Sciatic nerve (tissue), 2 donors: Measurements from ENCODE around the gene GALNS. TPM values are rescaled to one million over a fixed set of nuclear protein-coding genes. Genes with fewer than 3 reads are reported as not detected.

Source experiments
- ATAC-seq: fragments of 200-7000 bp; cut with Tn5 transposase; one replicate; pipeline ENCODE4 v1.9.1; 2020; ENCODE audit warnings: mild to moderate bottlenecking, moderate library complexity
- DNase-seq: peaks from one replicate; pipeline ENCODE4 v3.0.0-alpha.2; 2020; ENCODE audit warnings: low spot score
- intact Hi-C: fragments of 100-400 bp; cut with DNase I; formaldehyde crosslinking; loops from one replicate; pipeline ENCODE4 v1.14.2; 2022
- total RNA-seq: library from RNA; stranded (reverse); fragmentation: NEBNext Ultra II Directional; extraction: Animal tissue kit (Norgen Biotek cat#: 25700); gene quantifications from one replicate; pipeline ENCODE4 v1.2.1, GENCODE V29; 2021
- donor health status: DM: no; HTN: no; CAD: no.
- donor health status: DM: no; HTN: no; CAD: no.

GALNS gene
- total RNA-seq, 1 donor from 2014 or later = 41.1 TPM

DNA sequence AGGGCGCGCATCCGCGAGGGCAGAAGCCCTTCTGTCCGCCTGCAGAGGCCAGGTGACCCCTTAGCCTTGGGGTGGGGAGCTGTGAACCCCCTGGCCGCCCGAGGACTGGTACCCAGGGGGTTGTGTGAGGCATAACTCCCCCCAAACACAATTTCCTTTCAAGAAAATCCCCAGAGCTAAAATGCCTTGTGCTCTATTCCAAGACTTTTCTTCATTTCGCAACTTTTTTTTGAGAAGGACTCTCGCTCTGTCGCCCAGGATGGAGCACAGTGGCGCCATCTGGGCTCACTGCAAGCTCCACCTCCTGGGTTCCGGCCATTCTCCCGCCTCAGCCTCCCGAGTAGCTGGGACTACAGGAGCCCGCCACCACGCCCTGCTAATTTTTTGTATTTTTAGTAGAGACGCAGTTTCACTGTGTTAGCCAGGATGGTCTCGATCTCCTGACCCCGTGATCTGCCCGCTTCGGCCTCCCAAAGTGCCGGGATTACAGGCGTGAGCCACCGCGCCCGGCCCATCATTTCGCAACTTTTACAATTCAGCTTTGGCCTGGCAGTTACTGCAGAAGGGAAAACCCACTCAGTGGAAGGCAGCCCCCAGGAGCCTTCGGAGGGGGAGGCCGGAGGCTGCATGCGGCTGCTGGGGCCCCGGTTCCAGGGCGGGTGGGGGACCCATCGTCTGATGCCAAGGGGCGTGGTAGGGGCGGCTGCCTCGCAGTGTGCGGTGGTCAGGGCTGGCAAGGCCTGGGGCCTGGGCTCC is 44.1 kb downstream of the GALNS start:
- intact Hi-C loops = no loop called here
- peak; percentile 3 for ATAC-seq
- no peak for DNase-seq

DNA sequence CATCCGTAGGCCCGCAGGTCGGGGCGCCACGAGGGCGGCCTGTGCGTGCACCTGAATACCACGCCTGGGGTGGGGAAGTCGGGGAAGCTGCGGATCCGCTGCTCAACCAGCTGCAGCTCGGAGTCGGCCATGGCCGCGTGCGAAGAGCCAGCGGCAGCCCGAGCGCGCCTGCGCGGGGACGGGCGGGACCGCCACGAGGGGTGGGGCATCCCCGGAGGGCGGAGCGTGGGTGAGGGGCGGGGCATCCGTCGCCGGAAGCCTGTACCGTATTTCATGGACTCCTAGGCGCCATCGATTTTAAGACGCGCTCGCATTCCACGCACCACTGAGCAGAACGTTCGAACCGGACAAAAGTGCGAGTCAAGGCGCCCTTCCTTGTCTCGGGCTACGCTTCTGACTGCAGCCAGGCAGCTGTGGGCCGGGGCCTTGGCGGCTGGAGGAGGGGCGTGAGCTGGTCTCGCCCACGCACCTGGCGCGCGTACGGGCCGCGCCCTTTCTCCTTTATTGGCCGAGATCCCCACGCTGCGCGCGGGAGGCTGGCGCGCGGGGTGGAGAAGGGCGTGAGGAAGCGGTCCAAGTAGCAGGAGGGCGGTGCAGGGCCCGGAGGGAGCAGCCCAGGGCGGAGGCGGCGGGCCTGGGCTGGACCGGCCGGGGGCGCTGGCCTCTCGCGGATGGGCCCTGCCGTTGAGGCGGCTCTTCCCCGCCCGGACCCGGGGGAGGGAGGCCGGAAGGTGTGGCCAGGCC is 44.8 kb downstream of the GALNS start, which contains the start of gene APRT:
Gene APRT (minus strand): TSS at position 160 of the 744 bp plus-strand sequence. CDS start 29 bp downstream, at position 131.
- intact Hi-C loops = no loop called here
- ATAC-seq = peak; percentile 92
- DNase-seq = peak; percentile 99

- intact Hi-C loops = no loop called here
- ATAC-seq (peak; percentile 83), DNase-seq (peak; percentile 89)
These were observed 45.6 kb downstream of the GALNS start for GRCh38 chr16:88810912-88811768.

- DNase-seq (no peak), ATAC-seq (no peak)
- intact Hi-C loops = no loop called here
These were observed 46.4 kb downstream of the GALNS start for GRCh38 chr16:88810166-88810911.

GRCh38 chr16:88809676-88810165 is 47.0 kb downstream of the GALNS start:
- ATAC-seq = no peak
- intact Hi-C loops = no loop called here
- no peak for DNase-seq

- intact Hi-C loops = no loop called here
- ATAC-seq (no peak), DNase-seq (no peak)
These were observed 47.6 kb downstream of the GALNS start for GRCh38 chr16:88809068-88809675.

- ATAC-seq (no peak), DNase-seq (no peak)
- intact Hi-C loops = no loop called here
These were observed 48.9 kb downstream of the GALNS start for GRCh38 chr16:88807626-88808453.

GRCh38 chr16:88807142-88807625 is 49.6 kb downstream of the GALNS start:
- DNase-seq (no peak), ATAC-seq (no peak)
- intact Hi-C loops = no loop called here

DNA sequence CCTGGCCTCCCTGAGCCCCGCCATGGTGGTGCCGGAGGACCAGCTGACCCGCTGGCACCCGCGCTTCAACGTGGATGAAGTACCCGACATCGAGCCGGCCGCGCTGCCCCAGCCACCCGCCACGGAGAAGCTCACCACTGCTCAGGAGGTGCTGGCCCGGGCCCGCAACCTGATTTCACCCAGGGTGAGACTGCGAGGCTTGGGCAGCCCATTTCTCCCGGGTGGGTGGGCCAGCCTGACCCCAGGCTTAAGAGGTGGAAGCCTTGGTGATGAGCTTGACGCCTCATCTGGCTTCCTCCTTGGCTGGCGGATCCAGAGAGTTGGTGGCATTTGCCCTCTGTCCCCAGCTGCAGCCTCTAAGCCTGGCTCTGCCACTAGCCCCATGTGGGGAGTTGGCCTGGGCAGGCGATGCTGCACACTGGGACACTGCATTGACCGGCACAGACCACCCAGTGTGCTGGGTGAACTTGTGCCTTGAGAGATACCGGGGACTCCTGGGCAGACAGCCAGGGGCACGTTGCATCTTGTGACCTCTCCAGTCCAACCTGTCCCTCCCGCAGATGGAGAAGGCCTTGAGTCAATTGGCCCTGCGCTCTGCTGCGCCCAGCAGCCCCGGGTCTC is 50.1 kb downstream of the GALNS start:
- DNase-seq (no peak), ATAC-seq (no peak)
- intact Hi-C loops = no loop called here

GRCh38 chr16:88805887-88806393 is 50.8 kb downstream of the GALNS start:
- intact Hi-C loops = no loop called here
- ATAC-seq (no peak), DNase-seq (no peak)

GRCh38 chr16:88805340-88805715 is 51.4 kb downstream of the GALNS start:
- ATAC-seq (no peak), DNase-seq (no peak)
- intact Hi-C loops = no loop called here

GRCh38 chr16:88804552-88805339 is 52.0 kb downstream of the GALNS start:
- peak; percentile 2 for ATAC-seq
- no peak for DNase-seq

DNA sequence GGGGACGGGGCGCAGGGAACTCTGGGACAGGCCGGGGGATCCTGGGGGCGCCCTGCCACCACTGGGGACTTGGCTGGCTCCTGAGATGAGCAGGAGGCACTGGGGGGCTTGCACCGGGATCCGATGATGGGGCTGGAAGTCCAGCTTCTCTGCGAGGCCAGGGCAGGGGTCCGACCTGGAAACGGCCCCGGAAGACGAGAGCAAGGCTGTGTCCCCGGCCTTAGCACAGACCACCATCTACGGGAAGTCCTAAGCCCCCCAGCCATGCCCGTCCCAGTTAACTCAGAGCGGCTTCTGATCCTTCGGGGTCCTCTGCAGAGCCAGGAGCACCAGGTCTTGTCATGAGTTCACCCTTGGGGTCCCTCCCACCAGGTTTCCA is 52.6 kb downstream of the GALNS start:
- ATAC-seq = no peak
- intact Hi-C loops = no loop called here
- DNase-seq = no peak

More at GRCh38 chr16:88804552-88805339, 52.0 kb downstream of the GALNS start:
- intact Hi-C loops = no loop called here

GRCh38 chr16:88803264-88803987 is 53.3 kb downstream of the GALNS start, which contains the start of gene CDT1:
Gene CDT1, plus strand, starts transcription at chr16:88803789. Its CDS starts 43 bp downstream, at chr16:88803832.
- DNase-seq (peak; percentile 93), ATAC-seq (peak; percentile 68)
- intact Hi-C loops = no loop called here

- ATAC-seq (no peak), DNase-seq (no peak)
- intact Hi-C loops = no loop called here
These were observed 56.5 kb downstream of the GALNS start for GRCh38 chr16:88800277-88800592.
